Central memory CD8-positive, alpha-beta T cell (primary cell): Measurements from ENCODE around the gene CDK6.

Experiments
- ATAC-seq: fragments of 150-1000 bp; cut with Tn5 transposase; replicated peaks from 2 replicates; pipeline ENCODE4 v1.10.0; 2022; ENCODE audit warnings: mild to moderate bottlenecking, moderate FRiP score, moderate number of reproducible peaks; ENCODE audit not compliant: poor library complexity, severe bottlenecking; ENCODE audit errors: extremely low read depth
- DNase-seq, 2 donors: peaks; one replicate each; pipeline ENCODE4 v3.0.0; 2021; ENCODE audit warnings: low spot score in 2 of 2
- H3K27ac Mint-ChIP-seq: one replicate; pipeline ENCODE4 v1.8.0; 2022; ENCODE audit warnings: low read depth, mild to moderate bottlenecking, moderate library complexity, mixed read lengths
- H3K27me3 Mint-ChIP-seq: one replicate; pipeline ENCODE4 v1.8.0; 2022; ENCODE audit warnings: mixed read lengths
- H3K36me3 Mint-ChIP-seq: one replicate; pipeline ENCODE4 v1.8.0; 2022; ENCODE audit warnings: mild to moderate bottlenecking, moderate library complexity, mixed read lengths; ENCODE audit not compliant: insufficient read depth
- H3K4me1 Mint-ChIP-seq: one replicate; pipeline ENCODE4 v1.8.0; 2022; ENCODE audit warnings: mixed read lengths
- H3K4me3 Mint-ChIP-seq: one replicate; pipeline ENCODE4 v1.8.0; 2022; ENCODE audit warnings: mild to moderate bottlenecking, moderate library complexity, mixed read lengths
- H3K9me3 Mint-ChIP-seq: one replicate; pipeline ENCODE4 v1.8.0; 2022; ENCODE audit warnings: mixed read lengths

CDK6 gene

GRCh38 chr7:92742186-92742585 lies 94.2 kb downstream of the CDK6 start:
- Mint-ChIP-seq H3K4me1 (peaks cover 14% of the 10 kb centered on the region), H3K27ac (no peak overlapping the region), H3K36me3 (no peaks in the 10 kb centered on the region), H3K9me3 (no peaks in the 10 kb centered on the region), H3K27me3 (no peaks in the 10 kb centered on the region), H3K4me3 (no peak overlapping the region)
- ATAC-seq = no peak
- no peak for DNase-seq

DNA sequence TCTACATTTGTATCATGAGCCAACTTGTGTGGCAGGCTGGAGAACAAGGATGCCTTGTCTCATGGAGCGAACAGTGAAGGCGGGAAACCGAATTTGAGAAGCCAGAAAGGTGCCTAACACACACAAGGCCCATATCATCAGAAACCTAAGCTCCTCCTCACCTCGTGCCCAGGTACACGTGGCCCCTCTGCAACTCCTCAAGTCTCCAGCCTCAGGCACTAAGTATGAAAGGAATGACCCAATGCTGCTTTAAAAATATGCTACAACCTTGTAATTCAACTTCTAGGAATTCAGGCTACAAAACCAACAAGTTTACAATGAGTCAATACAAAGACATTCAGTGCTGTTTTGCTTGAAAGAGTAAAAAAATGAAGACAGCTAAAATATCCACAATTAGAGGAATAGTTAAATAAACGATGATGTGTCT lies 95.7 kb downstream of the CDK6 start:
- Mint-ChIP-seq H3K9me3 (no peaks in the 10 kb centered on the region), H3K4me1 (peaks cover 9% of the 10 kb centered on the region), H3K27me3 (no peaks in the 10 kb centered on the region), H3K27ac (no peak overlapping the region), H3K4me3 (no peak overlapping the region), H3K36me3 (no peaks in the 10 kb centered on the region)
- ATAC-seq (no peak), DNase-seq (no peak)

- no peak overlapping the region for H3K4me3 Mint-ChIP-seq
- no peak overlapping the region for H3K27ac Mint-ChIP-seq
- ATAC-seq (no peak), DNase-seq (no peak)
- H3K9me3 Mint-ChIP-seq = no peaks in the 10 kb centered on the region
- no peaks in the 10 kb centered on the region for H3K27me3 Mint-ChIP-seq
- H3K36me3 Mint-ChIP-seq = no peaks in the 10 kb centered on the region
- H3K4me1 Mint-ChIP-seq = peaks cover 9% of the 10 kb centered on the region
Observed at GRCh38 chr7:92740134-92740533, 96.2 kb downstream of the CDK6 start.

DNA sequence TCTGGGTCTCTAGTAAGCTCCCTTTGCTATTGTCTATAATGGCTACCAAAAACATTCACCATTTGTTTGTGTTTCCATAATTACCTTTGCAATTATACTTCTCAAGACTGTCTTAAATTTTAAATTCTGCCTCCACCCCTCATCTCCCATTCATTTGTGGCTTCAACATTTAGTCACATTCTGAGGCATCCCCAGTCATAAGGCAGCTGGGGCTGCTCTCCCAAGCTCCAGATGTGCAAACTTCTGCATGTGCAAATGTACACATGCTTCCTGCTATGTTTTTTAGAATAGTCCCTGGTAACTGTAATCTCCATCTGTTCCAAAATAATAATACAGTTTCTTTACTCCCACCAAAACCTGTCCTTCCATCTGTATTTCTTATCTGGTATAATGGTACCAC lies 97.3 kb downstream of the CDK6 start:
- DNase-seq (no peak), ATAC-seq (no peak)
- Mint-ChIP-seq H3K4me1 (peaks cover 7% of the 10 kb centered on the region), H3K9me3 (no peaks in the 10 kb centered on the region), H3K27me3 (no peaks in the 10 kb centered on the region), H3K27ac (no peak overlapping the region), H3K4me3 (no peak overlapping the region), H3K36me3 (no peaks in the 10 kb centered on the region)

DNA sequence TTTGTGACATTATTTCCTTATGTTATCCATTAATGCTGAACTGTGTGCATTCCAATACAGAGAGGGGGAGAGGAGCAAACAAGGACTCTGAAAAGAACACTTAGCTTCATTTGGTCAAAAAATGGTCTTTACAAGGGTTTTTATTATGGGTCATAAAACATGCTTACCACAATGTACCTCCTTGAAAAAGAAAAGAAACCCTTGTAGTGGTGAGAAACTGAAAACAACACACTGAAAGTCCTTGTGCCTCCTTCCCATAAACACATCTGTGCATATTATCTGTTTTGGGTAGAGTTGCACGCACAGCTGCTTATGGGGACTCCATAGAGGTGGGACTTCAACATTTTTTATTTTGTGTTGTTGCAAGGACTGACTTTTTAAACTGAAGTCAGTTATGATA lies 98.7 kb downstream of the CDK6 start:
- H3K27me3 Mint-ChIP-seq = no peaks in the 10 kb centered on the region
- H3K36me3 Mint-ChIP-seq = no peaks in the 10 kb centered on the region
- H3K27ac Mint-ChIP-seq = no peak overlapping the region
- DNase-seq (no peak), ATAC-seq (no peak)
- H3K4me1 Mint-ChIP-seq = peaks cover 5% of the 10 kb centered on the region
- H3K9me3 Mint-ChIP-seq = no peaks in the 10 kb centered on the region
- no peak overlapping the region for H3K4me3 Mint-ChIP-seq

- Mint-ChIP-seq H3K36me3 (no peaks in the 10 kb centered on the region), H3K4me1 (peaks cover 5% of the 10 kb centered on the region), H3K27ac (no peak overlapping the region), H3K27me3 (no peaks in the 10 kb centered on the region), H3K9me3 (no peaks in the 10 kb centered on the region), H3K4me3 (no peak overlapping the region)
- DNase-seq (no peak), ATAC-seq (no peak)
Observed at GRCh38 chr7:92736870-92737269, 99.5 kb downstream of the CDK6 start.

GRCh38 chr7:92735707-92736106 lies 100.7 kb downstream of the CDK6 start:
- no peak overlapping the region for H3K4me3 Mint-ChIP-seq
- no peaks in the 10 kb centered on the region for H3K27me3 Mint-ChIP-seq
- H3K9me3 Mint-ChIP-seq = no peaks in the 10 kb centered on the region
- no peaks in the 10 kb centered on the region for H3K36me3 Mint-ChIP-seq
- H3K27ac Mint-ChIP-seq = no peak overlapping the region
- DNase-seq (no peak), ATAC-seq (no peak)
- peaks cover 5% of the 10 kb centered on the region for H3K4me1 Mint-ChIP-seq

- Mint-ChIP-seq H3K36me3 (no peaks in the 10 kb centered on the region), H3K4me1 (peaks cover 5% of the 10 kb centered on the region), H3K4me3 (no peak overlapping the region), H3K27ac (no peak overlapping the region), H3K9me3 (no peaks in the 10 kb centered on the region), H3K27me3 (no peaks in the 10 kb centered on the region)
- ATAC-seq (no peak), DNase-seq (no peak)
Observed at GRCh38 chr7:92732316-92733036, 103.9 kb downstream of the CDK6 start.

DNA sequence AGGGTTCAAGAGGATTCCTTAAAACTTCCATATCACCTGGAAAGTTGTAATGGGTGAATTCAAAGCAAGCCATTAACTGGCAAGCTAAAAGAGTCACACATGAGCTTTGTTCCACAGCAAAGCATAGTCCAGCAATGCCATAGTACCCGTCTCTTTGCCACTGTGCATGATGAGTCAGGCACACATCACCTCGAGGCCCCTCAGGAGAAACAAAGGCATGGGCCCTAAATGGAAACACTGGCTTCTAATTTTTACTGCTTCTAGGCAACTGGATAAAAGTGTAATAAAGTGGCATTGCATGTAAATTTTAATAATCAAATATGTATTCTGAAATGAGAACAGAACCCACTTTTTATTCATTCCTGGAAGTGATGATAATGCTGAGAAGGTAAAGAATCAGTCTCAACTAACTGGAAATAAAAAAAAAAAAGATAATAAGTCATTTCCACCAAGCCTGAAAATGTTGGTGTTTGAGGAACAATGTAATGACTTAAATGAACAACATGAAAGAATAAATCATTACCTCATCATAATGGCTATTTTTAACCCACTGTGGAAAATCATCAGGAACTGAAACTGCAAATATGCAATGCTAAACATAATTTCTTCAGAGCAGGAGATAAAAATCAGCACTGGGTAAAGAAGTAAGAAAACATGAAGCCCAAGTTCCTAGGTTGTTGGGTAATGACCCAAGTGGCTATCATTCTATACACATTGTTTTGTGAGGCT lies 104.9 kb downstream of the CDK6 start:
- no peaks in the 10 kb centered on the region for H3K36me3 Mint-ChIP-seq
- H3K27me3 Mint-ChIP-seq = no peaks in the 10 kb centered on the region
- H3K9me3 Mint-ChIP-seq = no peaks in the 10 kb centered on the region
- ATAC-seq = no peak
- H3K27ac Mint-ChIP-seq = no peak overlapping the region
- H3K4me3 Mint-ChIP-seq = no peak overlapping the region
- peaks cover 5% of the 10 kb centered on the region for H3K4me1 Mint-ChIP-seq
- DNase-seq = no peak

GRCh38 chr7:92730808-92731207 lies 105.6 kb downstream of the CDK6 start:
- H3K9me3 Mint-ChIP-seq = no peaks in the 10 kb centered on the region
- H3K27me3 Mint-ChIP-seq = no peaks in the 10 kb centered on the region
- H3K4me1 Mint-ChIP-seq = peaks cover 5% of the 10 kb centered on the region
- DNase-seq (no peak), ATAC-seq (no peak)
- no peak overlapping the region for H3K27ac Mint-ChIP-seq
- no peak overlapping the region for H3K4me3 Mint-ChIP-seq
- H3K36me3 Mint-ChIP-seq = no peaks in the 10 kb centered on the region

DNA sequence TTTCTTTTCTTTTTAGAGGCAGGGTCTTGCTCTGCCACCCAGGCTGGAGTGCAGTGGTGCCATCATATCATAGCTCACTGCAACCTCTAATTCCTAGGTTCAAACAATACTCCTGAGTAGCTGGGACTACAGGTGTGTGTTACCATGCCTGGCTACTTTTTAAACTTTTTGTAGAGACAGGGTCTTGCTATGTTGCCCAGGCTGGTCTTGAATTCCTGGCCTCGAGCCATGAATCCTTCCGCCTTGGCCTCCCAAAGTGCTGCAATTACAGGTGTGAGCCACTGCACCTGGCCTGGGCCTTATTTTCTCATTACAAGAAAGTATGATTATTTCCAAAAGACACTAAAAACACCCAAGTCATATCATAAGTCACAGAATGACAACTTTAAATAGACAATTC lies 106.6 kb downstream of the CDK6 start:
- no peak overlapping the region for H3K27ac Mint-ChIP-seq
- H3K4me1 Mint-ChIP-seq = peaks cover 5% of the 10 kb centered on the region
- no peaks in the 10 kb centered on the region for H3K27me3 Mint-ChIP-seq
- no peaks in the 10 kb centered on the region for H3K9me3 Mint-ChIP-seq
- peaks cover 3% of the 10 kb centered on the region for H3K36me3 Mint-ChIP-seq
- DNase-seq = no peak
- no peak overlapping the region for H3K4me3 Mint-ChIP-seq
- no peak for ATAC-seq

- Mint-ChIP-seq H3K36me3 (peaks cover 6% of the 10 kb centered on the region), H3K4me3 (no peak overlapping the region), H3K4me1 (peaks cover 5% of the 10 kb centered on the region), H3K9me3 (no peaks in the 10 kb centered on the region), H3K27me3 (no peaks in the 10 kb centered on the region), H3K27ac (no peak overlapping the region)
- no peak for DNase-seq
- no peak for ATAC-seq
Observed at GRCh38 chr7:92729172-92729571, 107.2 kb downstream of the CDK6 start.

DNA sequence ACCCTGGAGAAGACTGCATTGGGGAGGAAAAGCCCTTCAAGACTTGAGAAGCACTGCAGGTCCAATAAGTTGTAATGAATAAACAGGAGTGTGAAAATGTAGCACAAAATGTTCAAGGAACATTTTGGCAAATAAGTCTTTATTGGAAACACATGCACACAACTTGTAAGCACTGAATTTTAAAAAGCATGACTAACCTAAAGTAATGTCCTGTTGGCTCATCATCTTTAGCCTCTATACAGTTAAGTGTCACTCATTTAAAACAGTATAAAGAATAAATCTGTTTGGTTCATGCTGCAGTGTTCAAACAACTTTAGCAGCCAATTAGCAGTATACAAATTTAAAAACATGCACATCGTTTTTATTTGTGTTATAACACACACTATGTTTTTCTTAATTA lies 108.6 kb downstream of the CDK6 start:
- H3K4me1 Mint-ChIP-seq = no peaks in the 10 kb centered on the region

More for the DNA sequence above, 108.6 kb downstream of the CDK6 start:
- Mint-ChIP-seq H3K27ac (no peak overlapping the region), H3K27me3 (no peaks in the 10 kb centered on the region), H3K9me3 (no peaks in the 10 kb centered on the region), H3K36me3 (peaks cover 9% of the 10 kb centered on the region), H3K4me3 (no peak overlapping the region)
- no peak for DNase-seq
- no peak for ATAC-seq
